ENCODE measurements around the gene CORO6. TPM values are rescaled to one million over a fixed set of nuclear protein-coding genes. Genes with fewer than 3 reads are reported as not detected.

The CORO6 gene
- total and polyA plus RNA-seq, 2 of the 13 experiments (the other 11 are each of a cell fraction or from before 2014, with no cell fraction given): 0.42 to 0.82 TPM

GRCh38 chr17:29576214-29577000 is 46.3 kb downstream of the CORO6 start:
- Histone ChIP-seq H3K4me3 (replicated peaks in 1 of 3; ENCODE audit: insufficient read depth in 1 of 3, low read depth in 2 of 3, low read length in 3 of 3) (no peak overlapping the region), H3K36me3 (replicated peaks in 1 of 2; ENCODE audit: control insufficient read depth in 1 of 2, insufficient read depth in 2 of 2, low read length in 2 of 2) (peaks cover 5 to 17% of the 10 kb centered on the region in 2 experiments; a peak in 4 of 5 replicates), H3K4me2 (ENCODE audit: low read depth, low read length) (no peak overlapping the region), H3K27ac (ENCODE audit: extremely low read length, insufficient read depth, low read length) (no peak overlapping the region), H3K27me3 (ENCODE audit: control insufficient read depth in 1 of 2, insufficient read depth in 2 of 2, low read length in 2 of 2) (no peaks in the 10 kb centered on the region), H2AFZ (ENCODE audit: low read length) (no peak overlapping the region), H3K9ac (ENCODE audit: insufficient read depth, low read depth, low read length) (no peak overlapping the region), H3K4me1 (ENCODE audit: insufficient read depth, low read length) (peaks cover 23% of the 10 kb centered on the region), H4K20me1 (ENCODE audit: insufficient read depth, low read length) (no peaks in the 10 kb centered on the region), H3K79me2 (ENCODE audit: insufficient read depth, low read length) (no peaks in the 10 kb centered on the region), H3K9me3 (ENCODE audit: low read length) (no peaks in the 10 kb centered on the region)
- in situ Hi-C loops (cut with HindIII; ENCODE audit: extremely low pct_ligation_motif_present, low pct_unique_long_range_greater_than_20kb): no loop called here
- ATAC-seq: no peak
- TF ChIP-seq DMTF1 (CRISPR knock-in tag; IDR thresholded peaks at IDR 0.05) (no peak), NFATC3 (CRISPR knock-in tag; IDR thresholded peaks at IDR 0.05) (no peak), SP1 (IDR thresholded peaks at IDR 0.05) (no peak), SP1 (CRISPR knock-in tag; IDR thresholded peaks at IDR 0.05) (no peak), RFX3 (CRISPR knock-in tag; IDR thresholded peaks at IDR 0.05) (no peak), ZNF331 (CRISPR knock-in tag; IDR thresholded peaks at IDR 0.05) (no peak), SRSF9 (IDR thresholded peaks at IDR 0.05; ENCODE audit: borderline replicate concordance, insufficient read depth, low read depth, low read length, poor library complexity, severe bottlenecking) (no peak), ZNF20 (CRISPR knock-in tag; IDR thresholded peaks at IDR 0.05) (no peak), MLLT10 (CRISPR knock-in tag; IDR thresholded peaks at IDR 0.05) (no peak), CERS6 (CRISPR knock-in tag; IDR thresholded peaks at IDR 0.05) (no peak), KLF13 (CRISPR knock-in tag; IDR thresholded peaks at IDR 0.05) (no peak), ZBTB33 (CRISPR knock-in tag; IDR thresholded peaks at IDR 0.05) (peak; percentile 58), ZNF574 (CRISPR knock-in tag; IDR thresholded peaks at IDR 0.05) (no peak), XBP1 (CRISPR knock-in tag; IDR thresholded peaks at IDR 0.05) (no peak), NR1H2 (CRISPR knock-in tag; IDR thresholded peaks at IDR 0.05; ENCODE audit: borderline replicate concordance, low read depth) (no peak), POLR2A (IDR thresholded peaks at IDR 0.05; ENCODE audit: insufficient read depth in 1 of 2, low read depth in 2 of 2, low read length in 2 of 2) (no peak), ZNF296 (CRISPR knock-in tag; conservative IDR thresholded peaks at IDR 0.05) (no peak), AGO1 (IDR thresholded peaks at IDR 0.05; ENCODE audit: low read depth, low read length, poor library complexity, severe bottlenecking) (peak; percentile 20)
- BruUV-seq (replicated peaks): no TSS peak
- WGBS (ENCODE audit: low lambda C conversion rate): 95% methylated on average over 25 of the region's 37 CpGs
- intact Hi-C loops (cut with micrococcal nuclease; ENCODE audit: unreplicated experiment): no loop called here
- no peak for DNase-seq (ENCODE audit: low spot score)
- FAIRE-seq: no peak
- CTCF ChIA-PET (ENCODE audit: low intra/inter-chr PET ratio, low total read pairs): no interaction called here
- POLR2A ChIA-PET: no interaction called here
